ENCODE data around the gene TNKS2.
"Not testable (repeated sequence)": the region's sequence is repeated elsewhere in the genome, so short reads cannot be mapped to it uniquely, and the experiment has no call there.

TNKS2 gene

GRCh38 chr10:91797874-91798648, at the start of gene TNKS2:
TSS of gene TNKS2 (plus strand) at chr10:91798426. CDS start at chr10:91798691, 265 bp downstream.
- DNase-seq (ENCODE audit: low read depth) = peak; percentile 96
- no peak for TF ChIP-seq CTCF (IDR thresholded peaks at IDR 0.05; ENCODE audit: insufficient read depth, low read depth, low read length, missing control alignments)
- peak within 1 kb of the TSS; percentile 99 for H3K4me3 ChIP-seq (ENCODE audit: low read depth, low read length)

- not testable (repeated sequence) for H3K4me3 ChIP-seq (ENCODE audit: low read depth, low read length); DNase-seq (ENCODE audit: low read depth)
These were observed 48.6 kb upstream of the TNKS2 start for GRCh38 chr10:91749592-91749991.

GRCh38 chr10:91756286-91756685, 41.9 kb upstream of the TNKS2 start:
- no peak for TF ChIP-seq CTCF (IDR thresholded peaks at IDR 0.05; ENCODE audit: insufficient read depth, low read depth, low read length, missing control alignments)
- DNase-seq (ENCODE audit: low read depth) = no peak
- no peak overlapping the region for H3K4me3 ChIP-seq (ENCODE audit: low read depth, low read length)

- DNase-seq (ENCODE audit: low read depth) = peak; percentile 59
- TF ChIP-seq CTCF (IDR thresholded peaks at IDR 0.05; ENCODE audit: insufficient read depth, low read depth, low read length, missing control alignments) = peak; percentile 39
- H3K4me3 ChIP-seq (ENCODE audit: low read depth, low read length) = no peak overlapping the region
These were observed 39.7 kb upstream of the TNKS2 start for GRCh38 chr10:91758303-91759146.

- H3K4me3 ChIP-seq (ENCODE audit: low read depth, low read length) = no peak overlapping the region
- DNase-seq (ENCODE audit: low read depth) = no peak
These were observed 38.6 kb upstream of the TNKS2 start for GRCh38 chr10:91759581-91759986.

GRCh38 chr10:91761721-91762120, 36.5 kb upstream of the TNKS2 start:
- TF ChIP-seq CTCF (IDR thresholded peaks at IDR 0.05; ENCODE audit: insufficient read depth, low read depth, low read length, missing control alignments) = no peak
- no peak overlapping the region for H3K4me3 ChIP-seq (ENCODE audit: low read depth, low read length)
- DNase-seq (ENCODE audit: low read depth) = no peak

More at GRCh38 chr10:91759581-91759986, 38.6 kb upstream of the TNKS2 start:
- no peak for TF ChIP-seq CTCF (IDR thresholded peaks at IDR 0.05; ENCODE audit: insufficient read depth, low read depth, low read length, missing control alignments)

- TF ChIP-seq CTCF (IDR thresholded peaks at IDR 0.05; ENCODE audit: insufficient read depth, low read depth, low read length, missing control alignments) = no peak
- H3K4me3 ChIP-seq (ENCODE audit: low read depth, low read length) = no peak overlapping the region
- DNase-seq (ENCODE audit: low read depth) = no peak
These were observed 35.3 kb upstream of the TNKS2 start for GRCh38 chr10:91762878-91763277.
